Measurements from ENCODE around the gene JUP.
"Not testable (repeated sequence)": the region's sequence is repeated elsewhere in the genome, so short reads cannot be mapped to it uniquely, and the experiment has no call there.

JUP gene

GRCh38 chr17:41786227-41787020 lies at the start of gene JUP:
Gene JUP (minus strand): TSS chr17:41786711. CDS start chr17:41771854, 14,857 bp downstream.
- Histone ChIP-seq H3K4me1 (ENCODE audit: control insufficient read depth in 2 of 2, insufficient read depth in 2 of 2, low read length in 2 of 2) (peaks cover 17 to 30% of the 10 kb centered on the region in 2 donors), H3K27me3 (ENCODE audit: control insufficient read depth in 2 of 2, insufficient read depth in 2 of 2, low read length in 2 of 2) (no peaks in the 10 kb centered on the region), H3K36me3 (ENCODE audit: control insufficient read depth in 2 of 2, insufficient read depth in 2 of 2, low read length in 2 of 2) (peaks cover 0 to 3% of the 10 kb centered on the region in 2 donors), H3K27ac (ENCODE audit: low read depth in 2 of 2, low read length in 2 of 2) (peak within 1 kb of the TSS; percentile 99), H3K9ac (ENCODE audit: low read depth in 1 of 2, low read length in 2 of 2) (peak within 1 kb of the TSS; percentile 92 to 98), H3K4me3 (ENCODE audit: low read length in 2 of 2) (peak within 1 kb of the TSS; percentile 85 to 87), H3K9me3 (ENCODE audit: control insufficient read depth in 2 of 2, low read length in 2 of 2) (no peaks in the 10 kb centered on the region)

GRCh38 chr17:41835800-41836549 lies 49.5 kb upstream of the JUP start, which contains the start of gene NT5C3B:
Gene NT5C3B (minus strand): TSS chr17:41836232. CDS start chr17:41836193, 39 bp downstream.
- Histone ChIP-seq H3K9me3 (ENCODE audit: control insufficient read depth in 2 of 2, low read length in 2 of 2) (no peaks in the 10 kb centered on the region), H3K36me3 (ENCODE audit: control insufficient read depth in 2 of 2, insufficient read depth in 2 of 2, low read length in 2 of 2) (peaks cover 0 to 4% of the 10 kb centered on the region in 2 donors), H3K9ac (ENCODE audit: low read depth in 1 of 2, low read length in 2 of 2) (peak within 1 kb of the TSS; percentile 68 to 71), H3K27me3 (ENCODE audit: control insufficient read depth in 2 of 2, insufficient read depth in 2 of 2, low read length in 2 of 2) (no peaks in the 10 kb centered on the region), H3K27ac (ENCODE audit: low read depth in 2 of 2, low read length in 2 of 2) (peak within 1 kb of the TSS in 1 of 2 donors; percentile 23), H3K4me1 (ENCODE audit: control insufficient read depth in 2 of 2, insufficient read depth in 2 of 2, low read length in 2 of 2) (peaks cover 3 to 7% of the 10 kb centered on the region in 2 donors), H3K4me3 (ENCODE audit: low read length in 2 of 2) (peak within 1 kb of the TSS; percentile 65 to 79)

GRCh38 chr17:41835214-41835799 lies 48.8 kb upstream of the JUP start:
- H3K4me3 ChIP-seq (ENCODE audit: low read length in 2 of 2) = peak overlapping the region; percentile 62 to 79
- H3K9ac ChIP-seq (ENCODE audit: low read depth in 1 of 2, low read length in 2 of 2) = peak overlapping the region; percentile 52 to 71
- no peaks in the 10 kb centered on the region for H3K9me3 ChIP-seq (ENCODE audit: control insufficient read depth in 2 of 2, low read length in 2 of 2)
- H3K36me3 ChIP-seq (ENCODE audit: control insufficient read depth in 2 of 2, insufficient read depth in 2 of 2, low read length in 2 of 2) = peaks cover 0 to 6% of the 10 kb centered on the region in 2 donors
- peak overlapping the region in 1 of 2 donors; percentile 23 for H3K27ac ChIP-seq (ENCODE audit: low read depth in 2 of 2, low read length in 2 of 2)
- no peaks in the 10 kb centered on the region for H3K27me3 ChIP-seq (ENCODE audit: control insufficient read depth in 2 of 2, insufficient read depth in 2 of 2, low read length in 2 of 2)
- H3K4me1 ChIP-seq (ENCODE audit: control insufficient read depth in 2 of 2, insufficient read depth in 2 of 2, low read length in 2 of 2) = peaks cover 3 to 7% of the 10 kb centered on the region in 2 donors

GRCh38 chr17:41829961-41830360 lies 43.5 kb upstream of the JUP start:
- H3K27ac ChIP-seq (ENCODE audit: low read depth in 2 of 2, low read length in 2 of 2); H3K4me3 ChIP-seq (ENCODE audit: low read length in 2 of 2); H3K9ac ChIP-seq (ENCODE audit: low read depth in 1 of 2, low read length in 2 of 2); H3K27me3 ChIP-seq (ENCODE audit: control insufficient read depth in 2 of 2, insufficient read depth in 2 of 2, low read length in 2 of 2); H3K4me1 ChIP-seq (ENCODE audit: control insufficient read depth in 2 of 2, insufficient read depth in 2 of 2, low read length in 2 of 2); H3K9me3 ChIP-seq (ENCODE audit: control insufficient read depth in 2 of 2, low read length in 2 of 2): not testable (repeated sequence)
- H3K36me3 ChIP-seq (ENCODE audit: control insufficient read depth in 2 of 2, insufficient read depth in 2 of 2, low read length in 2 of 2) = peaks cover 0 to 17% of the 10 kb centered on the region in 2 donors

- H3K4me3 ChIP-seq (ENCODE audit: low read length in 2 of 2) = no peak overlapping the region
- no peak overlapping the region for H3K27ac ChIP-seq (ENCODE audit: low read depth in 2 of 2, low read length in 2 of 2)
- no peaks in the 10 kb centered on the region for H3K27me3 ChIP-seq (ENCODE audit: control insufficient read depth in 2 of 2, insufficient read depth in 2 of 2, low read length in 2 of 2)
- peaks cover 0 to 14% of the 10 kb centered on the region in 2 donors for H3K36me3 ChIP-seq (ENCODE audit: control insufficient read depth in 2 of 2, insufficient read depth in 2 of 2, low read length in 2 of 2)
- H3K9me3 ChIP-seq (ENCODE audit: control insufficient read depth in 2 of 2, low read length in 2 of 2) = no peaks in the 10 kb centered on the region
- H3K4me1 ChIP-seq (ENCODE audit: control insufficient read depth in 2 of 2, insufficient read depth in 2 of 2, low read length in 2 of 2) = no peaks in the 10 kb centered on the region
- H3K9ac ChIP-seq (ENCODE audit: low read depth in 1 of 2, low read length in 2 of 2) = no peak overlapping the region
Observed at GRCh38 chr17:41825175-41825845, 38.8 kb upstream of the JUP start.

- H3K9ac ChIP-seq (ENCODE audit: low read depth in 1 of 2, low read length in 2 of 2) = no peak overlapping the region
- H3K27ac ChIP-seq (ENCODE audit: low read depth in 2 of 2, low read length in 2 of 2) = no peak overlapping the region
- H3K27me3 ChIP-seq (ENCODE audit: control insufficient read depth in 2 of 2, insufficient read depth in 2 of 2, low read length in 2 of 2) = no peaks in the 10 kb centered on the region
- no peak overlapping the region for H3K4me3 ChIP-seq (ENCODE audit: low read length in 2 of 2)
- no peaks in the 10 kb centered on the region for H3K9me3 ChIP-seq (ENCODE audit: control insufficient read depth in 2 of 2, low read length in 2 of 2)
- H3K4me1 ChIP-seq (ENCODE audit: control insufficient read depth in 2 of 2, insufficient read depth in 2 of 2, low read length in 2 of 2) = no peaks in the 10 kb centered on the region
- H3K36me3 ChIP-seq (ENCODE audit: control insufficient read depth in 2 of 2, insufficient read depth in 2 of 2, low read length in 2 of 2) = peaks cover 0 to 10% of the 10 kb centered on the region in 2 donors
Observed at GRCh38 chr17:41824086-41824485, 37.6 kb upstream of the JUP start.

GRCh38 chr17:41823580-41823979 lies 37.1 kb upstream of the JUP start:
- H3K27me3 ChIP-seq (ENCODE audit: control insufficient read depth in 2 of 2, insufficient read depth in 2 of 2, low read length in 2 of 2) = no peaks in the 10 kb centered on the region
- H3K27ac ChIP-seq (ENCODE audit: low read depth in 2 of 2, low read length in 2 of 2) = no peak overlapping the region
- H3K9me3 ChIP-seq (ENCODE audit: control insufficient read depth in 2 of 2, low read length in 2 of 2) = no peaks in the 10 kb centered on the region
- H3K36me3 ChIP-seq (ENCODE audit: control insufficient read depth in 2 of 2, insufficient read depth in 2 of 2, low read length in 2 of 2) = peaks cover 0 to 10% of the 10 kb centered on the region in 2 donors
- no peak overlapping the region for H3K4me3 ChIP-seq (ENCODE audit: low read length in 2 of 2)
- H3K4me1 ChIP-seq (ENCODE audit: control insufficient read depth in 2 of 2, insufficient read depth in 2 of 2, low read length in 2 of 2) = no peaks in the 10 kb centered on the region
- H3K9ac ChIP-seq (ENCODE audit: low read depth in 1 of 2, low read length in 2 of 2) = no peak overlapping the region

GRCh38 chr17:41823141-41823524 lies 36.6 kb upstream of the JUP start:
- H3K27ac ChIP-seq (ENCODE audit: low read depth in 2 of 2, low read length in 2 of 2) = no peak overlapping the region

GRCh38 chr17:41822216-41823140 lies 36.0 kb upstream of the JUP start:
- Histone ChIP-seq H3K4me1 (ENCODE audit: control insufficient read depth in 2 of 2, insufficient read depth in 2 of 2, low read length in 2 of 2) (no peaks in the 10 kb centered on the region), H3K27ac (ENCODE audit: low read depth in 2 of 2, low read length in 2 of 2) (no peak overlapping the region), H3K4me3 (ENCODE audit: low read length in 2 of 2) (no peak overlapping the region), H3K9me3 (ENCODE audit: control insufficient read depth in 2 of 2, low read length in 2 of 2) (no peaks in the 10 kb centered on the region), H3K36me3 (ENCODE audit: control insufficient read depth in 2 of 2, insufficient read depth in 2 of 2, low read length in 2 of 2) (peaks cover 0 to 6% of the 10 kb centered on the region in 2 donors), H3K9ac (ENCODE audit: low read depth in 1 of 2, low read length in 2 of 2) (no peak overlapping the region), H3K27me3 (ENCODE audit: control insufficient read depth in 2 of 2, insufficient read depth in 2 of 2, low read length in 2 of 2) (no peaks in the 10 kb centered on the region)

More at GRCh38 chr17:41823141-41823524, 36.6 kb upstream of the JUP start:
- H3K4me3 ChIP-seq (ENCODE audit: low read length in 2 of 2) = no peak overlapping the region
- no peaks in the 10 kb centered on the region for H3K4me1 ChIP-seq (ENCODE audit: control insufficient read depth in 2 of 2, insufficient read depth in 2 of 2, low read length in 2 of 2)
- no peak overlapping the region for H3K9ac ChIP-seq (ENCODE audit: low read depth in 1 of 2, low read length in 2 of 2)
- H3K9me3 ChIP-seq (ENCODE audit: control insufficient read depth in 2 of 2, low read length in 2 of 2) = no peaks in the 10 kb centered on the region
- peaks cover 0 to 10% of the 10 kb centered on the region in 2 donors for H3K36me3 ChIP-seq (ENCODE audit: control insufficient read depth in 2 of 2, insufficient read depth in 2 of 2, low read length in 2 of 2)
- H3K27me3 ChIP-seq (ENCODE audit: control insufficient read depth in 2 of 2, insufficient read depth in 2 of 2, low read length in 2 of 2) = no peaks in the 10 kb centered on the region
